ENCODE data around the gene RNF130.

- TF ChIP-seq EZH2 (IDR thresholded peaks at IDR 0.05; ENCODE audit: borderline replicate concordance, low read length) (no peak), CTCF (conservative IDR thresholded peaks at IDR 0.05 in 1 of 2, IDR thresholded peaks at IDR 0.05 in 1 of 2; ENCODE audit: extremely low read depth in 1 of 2, insufficient read depth in 1 of 2, low read depth in 1 of 2, low read length in 2 of 2) (no peak)
These were observed 24.0 kb upstream of the RNF130 start for GRCh38 chr5:180095545-180095944.

Measured in mammary epithelial cell (primary cell).